Panc1 (cell line): Measurements from ENCODE around the gene POLE3. TPM values are rescaled to one million over a fixed set of nuclear protein-coding genes. Genes with fewer than 3 reads are reported as not detected.

ENCODE experiments used
- ATAC-seq: fragments of 200-7000 bp; cut with Tn5 transposase; 2 replicates; pipeline ENCODE4 v1.9.1; 2020; ENCODE audit warnings: mild to moderate bottlenecking, moderate library complexity
- BruUV-seq: library from RNA; stranded (reverse); fragments of 400-500 nt; replicated peaks from 2 replicates; lab custom pipeline; 2021; lab: Mats Ljungman, UMichigan
- CTCF ChIA-PET: fragments of 300-600 bp; sonication (Branson Sonifier 250); formaldehyde crosslinking; loops from one replicate; lab custom pipeline; 2022; ENCODE audit warnings: antibody characterized with exemption; lab: Charles Lee
- POLR2A ChIA-PET: fragments of 300-600 bp; sonication (Branson Sonifier 250); formaldehyde crosslinking; loops from one replicate; lab custom pipeline; 2022; ENCODE audit warnings: antibody characterized with exemption; lab: Charles Lee
- DNase-seq: peaks from one replicate; pipeline ENCODE4 v3.0.0-alpha.2; 2010; ENCODE audit warnings: low read depth, low spot score
- H3K27ac ChIP-seq: 2 replicates; pipeline ENCODE4 v1.5.1; 2011; ENCODE audit warnings: mild to moderate bottlenecking, low read length, inconsistent platforms
- H3K27me3 ChIP-seq: fragments of 200-500 bp; sonication (Bioruptor generic); 2 replicates; pipeline ENCODE4 v1.6.0; 2014; ENCODE audit warnings: low read length, inconsistent platforms; ENCODE audit not compliant: control insufficient read depth, insufficient read depth
- H3K36me3 ChIP-seq: fragments of 200-500 bp; sonication (Bioruptor generic); 2 replicates; pipeline ENCODE4 v1.5.1; 2014; ENCODE audit warnings: inconsistent platforms, mild to moderate bottlenecking, low read length, moderate library complexity; ENCODE audit not compliant: control insufficient read depth, insufficient read depth
- H3K4me1 ChIP-seq: 2 replicates; pipeline ENCODE4 v1.5.1; 2011; ENCODE audit warnings: inconsistent platforms, mild to moderate bottlenecking, low read length, moderate library complexity; ENCODE audit not compliant: control insufficient read depth, insufficient read depth
- H3K4me3 ChIP-seq, 2 experiments: 2 replicates each; pipeline ENCODE4 v1.5.1; 2011 to 2012; ENCODE audit warnings: low read depth in 2 of 2, low read length in 2 of 2, mild to moderate bottlenecking in 2 of 2, inconsistent platforms in 1 of 2, moderate library complexity in 1 of 2
- H3K9me3 ChIP-seq: fragments of 200-500 bp; sonication (Bioruptor generic); 2 replicates; pipeline ENCODE4 v1.5.1; 2014; ENCODE audit warnings: low read depth, mild to moderate bottlenecking, inconsistent platforms, low read length, moderate library complexity; ENCODE audit not compliant: control insufficient read depth, insufficient read depth
- CTCF ChIP-seq: fragments of 450-650 bp; IDR thresholded peaks from 2 replicates; pipeline ENCODE4 v1.5.1; 2017; ENCODE audit warnings: mild to moderate bottlenecking
- POLR2AphosphoS5 ChIP-seq: IDR thresholded peaks from 2 replicates; pipeline ENCODE4 v1.6.1; 2012; ENCODE audit warnings: mild to moderate bottlenecking, low read depth, low read length, moderate library complexity
- SIN3A ChIP-seq: IDR thresholded peaks from 2 replicates; pipeline ENCODE4 v1.6.1; 2012; ENCODE audit warnings: low read depth, mild to moderate bottlenecking, low read length, moderate library complexity, borderline replicate concordance; ENCODE audit not compliant: insufficient read depth
- TCF7L2 ChIP-seq: IDR thresholded peaks from 2 replicates; pipeline ENCODE4 v1.6.1; 2011; ENCODE audit warnings: mild to moderate bottlenecking, low read depth, low read length, inconsistent platforms
- in situ Hi-C: cut with HindIII; loops from 2 replicates; pipeline ENCODE4 v1.10.0; 2016; ENCODE audit warnings: low sequenced_read_pairs, low pct_unique_long_range_greater_than_20kb
- intact Hi-C: fragments of 100-400 bp; cut with micrococcal nuclease; formaldehyde crosslinking; loops from one replicate; pipeline ENCODE4 v1.10.0; 2022; ENCODE audit not compliant: unreplicated experiment
- total RNA-seq: library from RNA; stranded (reverse); gene quantifications from one replicate; pipeline ENCODE4 v1.2.1, GENCODE V29; 2021; ENCODE audit not compliant: unreplicated experiment
- TF ChIP-seq, protein P1 (sequence below), 2 experiments: IDR thresholded peaks; 2 replicates each; pipeline ENCODE4 v1.6.1; 2011 to 2012; ENCODE audit warnings: low read depth in 2 of 2, control low read depth in 1 of 2, low read length in 1 of 2, mild to moderate bottlenecking in 1 of 2, moderate library complexity in 1 of 2; ENCODE audit not compliant: insufficient read depth in 1 of 2

POLE3 gene
- total RNA-seq, 1 experiment from 2014 or later, result 48.5 TPM

DNA sequence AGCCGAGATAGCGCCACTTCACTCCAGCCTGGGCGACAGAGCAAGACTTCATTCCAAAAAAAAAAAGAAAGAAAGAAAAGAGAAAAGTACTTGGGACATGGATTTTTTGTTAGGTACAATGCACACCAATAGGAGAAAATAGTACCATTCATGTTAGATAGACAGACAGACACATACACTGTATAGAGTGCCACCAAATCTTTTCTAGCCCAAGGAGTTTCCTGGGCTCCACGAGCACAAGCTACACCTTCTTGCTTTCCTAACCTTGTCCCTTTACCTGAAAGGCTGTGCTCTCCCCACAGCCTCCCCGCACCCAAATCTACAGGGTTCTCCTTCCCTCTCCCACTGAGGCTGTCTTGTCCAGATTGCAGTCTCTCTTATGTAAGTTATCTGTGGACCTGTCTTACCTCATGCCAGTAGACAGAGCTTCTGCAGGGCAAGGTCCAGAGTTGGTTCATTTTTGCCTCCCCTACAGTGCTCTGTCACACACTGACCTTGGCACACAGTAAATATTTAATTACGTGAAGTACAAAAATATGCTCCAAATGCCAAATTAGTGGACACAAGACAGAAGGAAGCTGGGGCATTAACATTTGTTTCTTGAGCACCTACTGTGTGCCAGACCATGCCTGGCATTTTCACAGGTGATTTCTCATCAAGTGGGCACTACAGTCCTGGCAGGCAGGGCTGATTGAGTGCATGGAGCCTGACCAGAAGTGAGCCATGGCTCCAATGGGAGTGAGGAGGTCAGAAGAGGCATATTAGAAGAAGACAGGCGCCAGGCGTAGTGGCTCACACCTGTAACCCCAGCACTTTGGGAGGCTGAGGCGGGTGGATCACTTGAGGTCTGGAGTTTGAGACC is 15.2 kb downstream of the POLE3 start:
- no peak overlapping the region for H3K4me3 ChIP-seq
- intact Hi-C loops (no loop called here), in situ Hi-C loops (no loop called here)
- TF ChIP-seq CTCF, result no peak
- TF ChIP-seq, protein P1, sequence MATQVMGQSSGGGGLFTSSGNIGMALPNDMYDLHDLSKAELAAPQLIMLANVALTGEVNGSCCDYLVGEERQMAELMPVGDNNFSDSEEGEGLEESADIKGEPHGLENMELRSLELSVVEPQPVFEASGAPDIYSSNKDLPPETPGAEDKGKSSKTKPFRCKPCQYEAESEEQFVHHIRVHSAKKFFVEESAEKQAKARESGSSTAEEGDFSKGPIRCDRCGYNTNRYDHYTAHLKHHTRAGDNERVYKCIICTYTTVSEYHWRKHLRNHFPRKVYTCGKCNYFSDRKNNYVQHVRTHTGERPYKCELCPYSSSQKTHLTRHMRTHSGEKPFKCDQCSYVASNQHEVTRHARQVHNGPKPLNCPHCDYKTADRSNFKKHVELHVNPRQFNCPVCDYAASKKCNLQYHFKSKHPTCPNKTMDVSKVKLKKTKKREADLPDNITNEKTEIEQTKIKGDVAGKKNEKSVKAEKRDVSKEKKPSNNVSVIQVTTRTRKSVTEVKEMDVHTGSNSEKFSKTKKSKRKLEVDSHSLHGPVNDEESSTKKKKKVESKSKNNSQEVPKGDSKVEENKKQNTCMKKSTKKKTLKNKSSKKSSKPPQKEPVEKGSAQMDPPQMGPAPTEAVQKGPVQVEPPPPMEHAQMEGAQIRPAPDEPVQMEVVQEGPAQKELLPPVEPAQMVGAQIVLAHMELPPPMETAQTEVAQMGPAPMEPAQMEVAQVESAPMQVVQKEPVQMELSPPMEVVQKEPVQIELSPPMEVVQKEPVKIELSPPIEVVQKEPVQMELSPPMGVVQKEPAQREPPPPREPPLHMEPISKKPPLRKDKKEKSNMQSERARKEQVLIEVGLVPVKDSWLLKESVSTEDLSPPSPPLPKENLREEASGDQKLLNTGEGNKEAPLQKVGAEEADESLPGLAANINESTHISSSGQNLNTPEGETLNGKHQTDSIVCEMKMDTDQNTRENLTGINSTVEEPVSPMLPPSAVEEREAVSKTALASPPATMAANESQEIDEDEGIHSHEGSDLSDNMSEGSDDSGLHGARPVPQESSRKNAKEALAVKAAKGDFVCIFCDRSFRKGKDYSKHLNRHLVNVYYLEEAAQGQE (IDR thresholded peaks at IDR 0.05; ENCODE audit: insufficient read depth in 1 of 2, low read depth in 2 of 2, low read length in 1 of 2), result no peak
- TF ChIP-seq SIN3A, result no peak
- no peak for TF ChIP-seq POLR2AphosphoS5
- TF ChIP-seq TCF7L2, result no peak
- no peaks in the 10 kb centered on the region for H3K36me3 ChIP-seq
- H3K9me3 ChIP-seq, result no peaks in the 10 kb centered on the region
- ChIA-PET CTCF (no interaction called here), POLR2A (interaction anchor here (0.6 kb wide), 1 partner anchor 217 kb away, joined by 3 read pairs; no protein-coding TSS in a partner anchor)
- no peak overlapping the region for H3K27ac ChIP-seq
- no peaks in the 10 kb centered on the region for H3K27me3 ChIP-seq
- ATAC-seq (no peak), DNase-seq (no peak)
- no TSS peak for BruUV-seq
- H3K4me1 ChIP-seq, result no peaks in the 10 kb centered on the region

GRCh38 chr9:113393281-113393680 is 17.2 kb downstream of the POLE3 start:
- ATAC-seq, result no peak
- POLR2A ChIA-PET, result no interaction called here
- CTCF ChIA-PET, result no interaction called here
- H3K36me3 ChIP-seq, result no peaks in the 10 kb centered on the region
- H3K4me3 ChIP-seq, result no peak overlapping the region
- TF ChIP-seq CTCF (no peak), SIN3A (no peak), TCF7L2 (no peak), POLR2AphosphoS5 (no peak)
- TF ChIP-seq, protein P1 (IDR thresholded peaks at IDR 0.05; ENCODE audit: insufficient read depth in 1 of 2, low read depth in 2 of 2, low read length in 1 of 2), result no peak
- H3K9me3 ChIP-seq, result no peaks in the 10 kb centered on the region
- BruUV-seq, result no TSS peak
- in situ Hi-C loops, result no loop called here
- DNase-seq, result no peak
- no peaks in the 10 kb centered on the region for H3K4me1 ChIP-seq
- H3K27ac ChIP-seq, result no peak overlapping the region
- no peaks in the 10 kb centered on the region for H3K27me3 ChIP-seq
- intact Hi-C loops, result no loop called here
